K562 (cell line): ENCODE measurements around the gene TOX2. TPM values are rescaled to one million over a fixed set of nuclear protein-coding genes. Genes with fewer than 3 reads are reported as not detected.

ENCODE experiments used
- ATAC-seq: fragments of 200-7000 bp; cut with Tn5 transposase; 3 replicates; pipeline ENCODE4 v1.9.1; 2020; ENCODE audit warnings: moderate library complexity
- BruUV-seq: library from RNA; stranded (reverse); fragments of 400-500 nt; replicated peaks from 2 replicates; lab custom pipeline; 2021; lab: Mats Ljungman, UMichigan
- CTCF ChIA-PET: fragments of 300-600 bp; formaldehyde crosslinking; extraction: SDS; loops from one replicate; lab custom pipeline; 2021; ENCODE audit warnings: low intra/inter-chr PET ratio; lab: Yijun Ruan, JAX
- POLR2A ChIA-PET: fragments of 300-600, 350-650 bp; sonication (Branson Sonifier 250); formaldehyde crosslinking; extraction: SDS; loops from one replicate; lab custom pipeline; 2021; ENCODE audit warnings: antibody characterized with exemption, inconsistent platforms; lab: Yijun Ruan, JAX
- DNase-seq, 4 experiments: peaks; one replicate each; pipeline versions ENCODE4 v3.0.0 to v3.0.0-alpha.2; 2011 to 2018; ENCODE audit warnings: low spot score in 3 of 4, mixed read lengths in 3 of 4; ENCODE audit errors: extremely low read depth in 1 of 4
- FAIRE-seq: peaks from 2 replicates; lab custom pipeline; 2011; peaks lifted over from hg19 to GRCh38; lab: Jason Lieb, UNC
- H2AFZ ChIP-seq: 2 replicates; pipeline ENCODE4 v1.6.0; 2011; ENCODE audit warnings: low read depth, low read length, control low read depth, inconsistent platforms
- H3K27ac ChIP-seq: fragments of 200-600 bp; 3 replicates; pipeline ENCODE4 v1.8.0; 2011; ENCODE audit warnings: low read depth, mild to moderate bottlenecking, control low read depth, inconsistent platforms, low read length, moderate library complexity, mixed read lengths; ENCODE audit errors: extremely low read depth
- H3K27me3 ChIP-seq, 2 experiments: fragments of 300-600 bp in 1 of 2; 2 replicates in 1 of 2; 3 replicates in 1 of 2; pipeline versions ENCODE4 v1.6.0 to v1.8.0; 2011; ENCODE audit warnings: inconsistent platforms in 2 of 2, low read length in 2 of 2, mild to moderate bottlenecking in 1 of 2, mixed read lengths in 1 of 2, moderate library complexity in 1 of 2; ENCODE audit not compliant: control insufficient read depth in 2 of 2, insufficient read depth in 2 of 2
- H3K36me3 ChIP-seq: fragments of 300-600 bp; 3 replicates; pipeline ENCODE4 v1.8.0; 2011; ENCODE audit warnings: mild to moderate bottlenecking, low read length, inconsistent platforms; ENCODE audit not compliant: control insufficient read depth, insufficient read depth
- H3K4me1 ChIP-seq, 2 experiments: fragments of 200-600 bp in 1 of 2; replicated peaks in 1 of 2; 2 replicates in 1 of 2; 3 replicates in 1 of 2; pipeline versions ENCODE4 v1.5.1 to v1.8.0; 2011; ENCODE audit warnings: inconsistent platforms in 2 of 2, low read length in 2 of 2, mild to moderate bottlenecking in 1 of 2, mixed read lengths in 1 of 2, moderate library complexity in 1 of 2; ENCODE audit not compliant: control insufficient read depth in 2 of 2, insufficient read depth in 2 of 2
- H3K4me2 ChIP-seq: 2 replicates; pipeline ENCODE4 v1.6.1; 2011; ENCODE audit warnings: low read length, control low read depth, inconsistent platforms, mixed read lengths; ENCODE audit not compliant: insufficient read depth
- H3K4me3 ChIP-seq: fragments of 200-600 bp; sonication (generic), shearing (Covaris generic); 2 replicates; pipeline ENCODE4 v1.5.1; 2016; ENCODE audit warnings: control low read depth, inconsistent platforms
- H3K79me2 ChIP-seq: fragments of 200-600 bp; 3 replicates; pipeline ENCODE4 v1.8.0; 2011; ENCODE audit warnings: low read length, inconsistent platforms; ENCODE audit not compliant: control insufficient read depth, insufficient read depth
- H3K9ac ChIP-seq, 2 experiments: 2 replicates each; pipeline versions ENCODE4 v1.6.0 to v1.6.1; 2011; ENCODE audit warnings: low read depth in 2 of 2, low read length in 2 of 2, control low read depth in 1 of 2, inconsistent platforms in 1 of 2, mild to moderate bottlenecking in 1 of 2, mixed read lengths in 1 of 2; ENCODE audit not compliant: insufficient read depth in 1 of 2
- H3K9me1 ChIP-seq: one replicate; pipeline ENCODE4 v1.6.0; 2011; ENCODE audit warnings: inconsistent platforms, mild to moderate bottlenecking, low read length, moderate library complexity; ENCODE audit not compliant: control insufficient read depth, insufficient read depth
- H3K9me3 ChIP-seq: replicated peaks from 2 replicates; pipeline ENCODE4 v1.5.1; 2011; ENCODE audit warnings: low read depth, low read length, inconsistent platforms; ENCODE audit not compliant: control insufficient read depth, insufficient read depth
- H4K20me1 ChIP-seq: replicated peaks from 2 replicates; pipeline ENCODE4 v1.6.1; 2011; ENCODE audit warnings: low read length, inconsistent platforms, mixed read lengths; ENCODE audit not compliant: control insufficient read depth, insufficient read depth
- BHLHE40 ChIP-seq: IDR thresholded peaks from 2 replicates; pipeline ENCODE4 v1.6.1; 2011; ENCODE audit warnings: low read length, improper control_type of control experiment
- FOSL1 ChIP-seq: fragments of 200-800 bp; sonication (Bioruptor generic); conservative IDR thresholded peaks from 2 replicates; pipeline ENCODE4 v1.6.1; 2016; ENCODE audit warnings: missing genetic modification characterization, missing compliant biosample characterization
- IRF1 ChIP-seq: sonication (generic); formaldehyde crosslinking; IDR thresholded peaks from 2 replicates; pipeline ENCODE4 v1.8.0; 2022; ENCODE audit warnings: missing genetic modification reagents, mild to moderate bottlenecking, borderline replicate concordance
- NFIC ChIP-seq: fragments of 450-650 bp; IDR thresholded peaks from 2 replicates; pipeline ENCODE4 v1.6.1; 2017; ENCODE audit warnings: mild to moderate bottlenecking, inconsistent platforms
- NR2C2 ChIP-seq, 2 experiments: fragments of 200-800 bp in 1 of 2; sonication (Bioruptor generic) in 1 of 2; sonication (generic) in 1 of 2; formaldehyde crosslinking in 1 of 2; IDR thresholded peaks; 2 replicates each; pipeline versions ENCODE4 v1.6.1 to v1.8.0; 2016 to 2022; ENCODE audit warnings: mild to moderate bottlenecking in 1 of 2, missing compliant biosample characterization in 1 of 2, missing genetic modification characterization in 1 of 2, missing genetic modification reagents in 1 of 2
- RBM25 ChIP-seq: fragments of 200-400 bp; formaldehyde crosslinking; IDR thresholded peaks from 2 replicates; pipeline ENCODE4 v1.6.1; 2018; ENCODE audit warnings: low read length, low read depth, moderate library complexity; ENCODE audit not compliant: severe bottlenecking
- XRCC4 ChIP-seq: IDR thresholded peaks from one replicate; pipeline ENCODE4 v1.6.1; 2011; ENCODE audit not compliant: insufficient read depth, insufficient read length; ENCODE audit errors: extremely low read depth
- YY1 ChIP-seq, 3 experiments: IDR thresholded peaks; 2 replicates each; pipeline ENCODE4 v1.6.1; 2011; ENCODE audit warnings: low read length in 2 of 3, mild to moderate bottlenecking in 2 of 3, moderate library complexity in 2 of 3, borderline replicate concordance in 1 of 3, control low read depth in 1 of 3, low read depth in 1 of 3; ENCODE audit not compliant: insufficient read depth in 3 of 3, insufficient replicate concordance in 2 of 3, control insufficient read depth in 1 of 3, insufficient read length in 1 of 3; ENCODE audit errors: extremely low read depth in 1 of 3
- WGBS: fragments of 100-300 bp; shearing (Covaris generic); methylation state at CpG from one replicate; pipeline ENCODE4 v1.1.6; 2016; ENCODE audit warnings: low coverage, mixed read lengths; ENCODE audit not compliant: insufficient coverage; ENCODE audit errors: missing lambda C conversion rate; 5-methylcytosine and 5-hydroxymethylcytosine counted together
- in situ Hi-C: fragments of 300-500 bp; cut with MboI; formaldehyde crosslinking; loops from 4 replicates; pipeline ENCODE4 v1.15.0; 2018; ENCODE audit warnings: inconsistent platforms, mixed read lengths
- intact Hi-C: fragments of 100-400 bp; cut with micrococcal nuclease; formaldehyde crosslinking; loops from 2 replicates; pipeline ENCODE4 v1.14.2; 2022
- polyA plus RNA-seq, 8 experiments: library from polyadenylated mRNA; depleted of rRNA in 4 of 8; stranded (reverse) in 5 of 8; unstranded in 3 of 8; fragments of >200 nt; fragmentation: Nextera tagmentation in 2 of 8; fragmentation: Illumina TruSeq in 1 of 8; extraction: Ambion mirVana in 2 of 8; extraction: Trizol in 1 of 8; gene quantifications; 2 replicates each; pipeline versions ENCODE4 v1.2.1 to v1.2.3, GENCODE V29; 2011 to 2014; ENCODE audit warnings: inconsistent platforms in 1 of 8, missing spikeins in 1 of 8
- total RNA-seq, 7 experiments: library from RNA; depleted of rRNA in 6 of 7; stranded (reverse); fragments of >200 nt in 6 of 7; fragmentation: Illumina TruSeq in 2 of 7; extraction: Trizol in 2 of 7; gene quantifications; 2 replicates each; pipeline versions ENCODE4 v1.2.1 to v1.2.3, GENCODE V29; 2011 to 2021; ENCODE audit warnings: low replicate concordance in 1 of 7
- TF ChIP-seq, protein P1 (sequence below), 2 experiments: fragments of 450-650 bp in 1 of 2; sonication (generic) in 1 of 2; formaldehyde crosslinking in 1 of 2; IDR thresholded peaks in 1 of 2; conservative IDR thresholded peaks in 1 of 2; 2 replicates each; pipeline versions ENCODE4 v1.6.1 to v1.8.1; 2016 to 2023; ENCODE audit warnings: mild to moderate bottlenecking in 2 of 2, moderate library complexity in 2 of 2, inconsistent platforms in 1 of 2, missing genetic modification reagents in 1 of 2

The TOX2 gene
- total and polyA plus RNA-seq, 9 of the 15 experiments (the other 6 are each of a cell fraction or from before 2014, with no cell fraction given), result not detected

DNA sequence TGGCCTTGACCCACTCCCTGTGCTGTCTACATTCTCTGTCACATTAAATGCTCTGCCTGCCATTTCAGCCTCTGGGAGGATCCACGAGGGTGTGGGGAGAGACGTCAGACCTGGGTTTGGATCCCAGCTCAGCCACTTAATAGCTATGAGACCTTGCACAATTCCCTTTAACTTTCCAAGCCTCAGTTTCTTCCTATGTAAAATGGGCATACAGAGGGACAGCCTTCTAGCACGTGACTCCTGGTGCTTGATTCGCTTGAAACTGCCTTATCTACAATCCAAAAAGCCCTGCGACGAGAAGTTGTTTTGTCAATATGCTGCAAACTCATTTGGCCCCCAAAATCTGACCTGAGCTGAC lies 40.0 kb downstream of the TOX2 start:
- no peak for ATAC-seq
- Histone ChIP-seq H3K79me2 (no peaks in the 10 kb centered on the region), H3K9me1 (no peaks in the 10 kb centered on the region), H3K9ac (no peak overlapping the region), H3K9me3 (no peaks in the 10 kb centered on the region), H3K27me3 (peaks cover 5 to 47% of the 10 kb centered on the region in 2 experiments; a peak in 3 of 5 replicates), H3K4me1 (peaks cover 8 to 14% of the 10 kb centered on the region in 2 experiments), H3K4me2 (no peak overlapping the region), H2AFZ (no peak overlapping the region), H3K4me3 (no peak overlapping the region), H3K36me3 (no peaks in the 10 kb centered on the region), H3K27ac (no peak overlapping the region), H4K20me1 (no peaks in the 10 kb centered on the region)
- ChIA-PET POLR2A (interaction anchor here (0.6 to 1.3 kb wide), 3 partner anchors 9 to 67 kb away, joined by 3 to 4 read pairs (median 3); no protein-coding TSS in a partner anchor), CTCF (no interaction called here)
- intact Hi-C loops (no loop called here), in situ Hi-C loops (no loop called here)
- no peak for DNase-seq
- no TSS peak for BruUV-seq
- TF ChIP-seq RBM25 (peak; percentile 41), BHLHE40 (peak; percentile 61), NFIC (no peak)
- WGBS, result 4% methylated on average over 6 of the region's 6 CpGs
- no peak for FAIRE-seq

DNA sequence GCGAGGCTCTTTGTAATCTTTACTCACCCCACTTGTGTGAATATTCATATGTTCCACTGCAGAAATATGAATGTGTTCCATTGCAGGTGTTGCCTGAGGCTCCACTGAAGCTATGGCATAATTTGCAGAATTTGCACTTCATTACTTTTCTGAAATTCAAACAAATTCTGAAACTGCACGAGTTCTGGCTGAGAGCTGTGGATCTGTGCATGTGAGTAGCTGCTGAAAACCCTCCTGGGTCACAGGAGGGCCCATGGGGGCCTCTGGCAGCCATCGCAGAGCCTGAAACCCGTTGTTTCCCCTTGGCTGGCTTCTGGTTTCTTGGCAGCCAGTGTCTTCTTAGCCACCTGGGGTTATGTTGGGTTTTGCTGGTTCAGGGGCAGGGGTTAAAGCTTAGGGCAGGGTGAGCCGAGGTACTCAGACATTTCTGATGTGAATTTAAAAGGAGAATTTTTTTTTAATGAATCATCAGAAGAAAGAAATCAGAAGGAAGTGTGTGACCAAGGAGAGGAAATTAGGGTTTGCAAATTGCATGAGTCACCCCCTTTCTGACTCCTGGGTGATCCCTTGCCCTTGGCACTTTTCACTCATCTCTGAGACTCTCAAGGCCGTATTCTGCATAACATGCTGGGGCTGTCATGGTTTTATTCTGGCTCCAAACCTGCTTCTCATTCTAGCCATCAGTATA lies 40.6 kb downstream of the TOX2 start:
- Histone ChIP-seq H3K4me2 (no peak overlapping the region), H4K20me1 (no peaks in the 10 kb centered on the region), H3K9ac (no peak overlapping the region), H3K9me1 (no peaks in the 10 kb centered on the region), H2AFZ (no peak overlapping the region), H3K27ac (no peak overlapping the region), H3K36me3 (no peaks in the 10 kb centered on the region), H3K9me3 (no peaks in the 10 kb centered on the region), H3K79me2 (no peaks in the 10 kb centered on the region), H3K4me1 (peaks cover 5 to 13% of the 10 kb centered on the region in 2 experiments), H3K4me3 (no peak overlapping the region), H3K27me3 (peaks cover 5 to 47% of the 10 kb centered on the region in 2 experiments; a peak in 3 of 5 replicates)
- intact Hi-C loops, result no loop called here
- 7% methylated on average over 6 of the region's 6 CpGs for WGBS
- ATAC-seq (no peak), FAIRE-seq (no peak), DNase-seq (no peak)
- no TSS peak for BruUV-seq
- ChIA-PET POLR2A (interaction anchor here (0.6 to 1.3 kb wide), 3 partner anchors 10 to 67 kb away, joined by 3 to 4 read pairs (median 3); no protein-coding TSS in a partner anchor), CTCF (no interaction called here)
- no peak for TF ChIP-seq NR2C2 (CRISPR knock-in tag; IDR thresholded peaks at IDR 0.05)
- peak; percentile 28; the same call in 1 of the 2 replicates for TF ChIP-seq NR2C2 (tag; IDR thresholded peaks at IDR 0.05)
- TF ChIP-seq YY1 (IDR thresholded peaks at IDR 0.05; ENCODE audit: borderline replicate concordance in 1 of 3, control insufficient read depth in 1 of 3, extremely low read depth in 1 of 3, insufficient read depth in 3 of 3, insufficient read length in 1 of 3, insufficient replicate concordance in 2 of 3, low read depth in 1 of 3, low read length in 2 of 3), result peak in 1 of 3 experiments; percentile 12
- no peak for TF ChIP-seq XRCC4
- TF ChIP-seq IRF1, result no peak
- TF ChIP-seq, protein P1, sequence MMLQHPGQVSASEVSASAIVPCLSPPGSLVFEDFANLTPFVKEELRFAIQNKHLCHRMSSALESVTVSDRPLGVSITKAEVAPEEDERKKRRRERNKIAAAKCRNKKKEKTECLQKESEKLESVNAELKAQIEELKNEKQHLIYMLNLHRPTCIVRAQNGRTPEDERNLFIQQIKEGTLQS (IDR thresholded peaks at IDR 0.05), result 0 out of 2 replicates have a peak, but pooled peaks have one; percentile 20
- TF ChIP-seq, protein P1 (CRISPR knock-in tag; conservative IDR thresholded peaks at IDR 0.05), result no peak
- peak; percentile 77 for TF ChIP-seq FOSL1 (tag)
- in situ Hi-C loops, result no loop called here
